ENCODE data around the gene TEKT4. TPM values are rescaled to one million over a fixed set of nuclear protein-coding genes. Genes with fewer than 3 reads are reported as not detected.
"Not testable (repeated sequence)": the region's sequence is repeated elsewhere in the genome, so short reads cannot be mapped to it uniquely, and the experiment has no call there.

The TEKT4 gene
- total RNA-seq, 1 donor from 2014 or later, result not detected

- DNase-seq (ENCODE audit: low read depth in 2 of 2), result no peak
Measured at GRCh38 chr2:94875820-94876522, 4.7 kb downstream of the TEKT4 start.

GRCh38 chr2:94876523-94876863, 5.3 kb downstream of the TEKT4 start:
- no peak for DNase-seq (ENCODE audit: low read depth in 2 of 2)

GRCh38 chr2:94877129-94877528, 5.9 kb downstream of the TEKT4 start:
- no peak for DNase-seq (ENCODE audit: low read depth in 2 of 2)

GRCh38 chr2:94878575-94878974, 7.3 kb downstream of the TEKT4 start:
- not testable (repeated sequence) for DNase-seq (ENCODE audit: low read depth in 2 of 2)

GRCh38 chr2:94879314-94879981, 8.2 kb downstream of the TEKT4 start:
- no peak for DNase-seq (ENCODE audit: low read depth in 2 of 2)

- DNase-seq (ENCODE audit: low read depth in 2 of 2), result no peak
Measured at GRCh38 chr2:94879982-94880377, 8.8 kb downstream of the TEKT4 start.

GRCh38 chr2:94880507-94880906, 9.3 kb downstream of the TEKT4 start:
- no peak for DNase-seq (ENCODE audit: low read depth in 2 of 2)

GRCh38 chr2:94881070-94881469, 9.8 kb downstream of the TEKT4 start:
- no peak for DNase-seq (ENCODE audit: low read depth in 2 of 2)

GRCh38 chr2:94890234-94890633, 19.0 kb downstream of the TEKT4 start:
- DNase-seq (ENCODE audit: low read depth in 2 of 2), result no peak

- not testable (repeated sequence) for DNase-seq (ENCODE audit: low read depth in 2 of 2)
Measured at GRCh38 chr2:94895273-94895672, 24.0 kb downstream of the TEKT4 start.

GRCh38 chr2:94906976-94907375, 35.7 kb downstream of the TEKT4 start:
- not testable (repeated sequence) for DNase-seq (ENCODE audit: low read depth in 2 of 2)

- no peak for DNase-seq (ENCODE audit: low read depth in 2 of 2)
Measured at GRCh38 chr2:94923196-94923595, 52.0 kb downstream of the TEKT4 start.

GRCh38 chr2:94924999-94925398, 53.8 kb downstream of the TEKT4 start:
- DNase-seq (ENCODE audit: low read depth in 2 of 2), result not testable (repeated sequence)

Other genes with a start within 250 kb of the TEKT4 start
- not detected in 2 replicates for gene MAL, start 154.3 kb downstream of the TEKT4 start, total RNA-seq